HCT116 (cell line): ENCODE results near the gene KIFAP3.
"Not testable (repeated sequence)": the region's sequence is repeated elsewhere in the genome, so short reads cannot be mapped to it uniquely, and the experiment has no call there.

Experiments used
- CTCF ChIP-seq, 3 experiments: fragments of 200-600 bp in 1 of 3; sonication (generic) in 1 of 3; IDR thresholded peaks in 2 of 3; conservative IDR thresholded peaks in 1 of 3; 2 replicates each; pipeline ENCODE4 v1.5.1; 2012 to 2017; ENCODE audit warnings: low read depth in 2 of 3, low read length in 2 of 3, antibody characterized with exemption in 1 of 3, borderline replicate concordance in 1 of 3, control low read depth in 1 of 3, mild to moderate bottlenecking in 1 of 3, mixed read lengths in 1 of 3, mixed run types in 1 of 3, moderate library complexity in 1 of 3; ENCODE audit not compliant: insufficient read depth in 1 of 3
- EGR1 ChIP-seq: IDR thresholded peaks from 2 replicates; pipeline ENCODE4 v1.6.1; 2012; ENCODE audit warnings: low read depth
- EZH2phosphoT487 ChIP-seq: fragments of 200-600 bp; IDR thresholded peaks from 2 replicates; pipeline ENCODE4 v1.6.1; 2018; ENCODE audit warnings: antibody characterized with exemption, borderline replicate concordance
- MAX ChIP-seq: IDR thresholded peaks from 2 replicates; pipeline ENCODE4 v1.6.1; 2012
- POLR2A ChIP-seq: IDR thresholded peaks from 2 replicates; pipeline ENCODE4 v1.7.0; 2011; ENCODE audit warnings: borderline replicate concordance; ENCODE audit not compliant: insufficient read depth, insufficient read length; ENCODE audit errors: extremely low read depth
- POLR2AphosphoS5 ChIP-seq: IDR thresholded peaks from 2 replicates; pipeline ENCODE4 v1.6.1; 2011; ENCODE audit warnings: mild to moderate bottlenecking, low read depth, low read length, moderate library complexity
- RAD21 ChIP-seq: IDR thresholded peaks from 2 replicates; pipeline ENCODE4 v1.6.1; 2012; ENCODE audit warnings: low read depth, mild to moderate bottlenecking
- SIN3A ChIP-seq: IDR thresholded peaks from 2 replicates; pipeline ENCODE4 v1.6.1; 2012; ENCODE audit warnings: low read depth
- TCF7L2 ChIP-seq: IDR thresholded peaks from 2 replicates; pipeline ENCODE4 v1.7.0; 2011; ENCODE audit warnings: borderline replicate concordance, inconsistent platforms; ENCODE audit not compliant: insufficient read depth, insufficient read length; ENCODE audit errors: extremely low read depth
- TF ChIP-seq, protein P1 (sequence below): IDR thresholded peaks from 2 replicates; pipeline ENCODE4 v1.6.1; 2012; ENCODE audit warnings: low read depth
- TF ChIP-seq, protein P2 (sequence below): IDR thresholded peaks from 2 replicates; pipeline ENCODE4 v1.6.1; 2011; ENCODE audit warnings: mild to moderate bottlenecking, low read length, moderate library complexity; ENCODE audit not compliant: insufficient replicate concordance; ENCODE audit errors: extremely low read depth

- not testable (repeated sequence) for TF ChIP-seq EZH2phosphoT487; EGR1; CTCF (IDR thresholded peaks at IDR 0.05 in 2 of 3, conservative IDR thresholded peaks at IDR 0.05 in 1 of 3; ENCODE audit: borderline replicate concordance in 1 of 3, insufficient read depth in 1 of 3, low read depth in 2 of 3, low read length in 2 of 3); MAX; POLR2AphosphoS5; RAD21; SIN3A; TCF7L2; POLR2A
- TF ChIP-seq, protein P1, sequence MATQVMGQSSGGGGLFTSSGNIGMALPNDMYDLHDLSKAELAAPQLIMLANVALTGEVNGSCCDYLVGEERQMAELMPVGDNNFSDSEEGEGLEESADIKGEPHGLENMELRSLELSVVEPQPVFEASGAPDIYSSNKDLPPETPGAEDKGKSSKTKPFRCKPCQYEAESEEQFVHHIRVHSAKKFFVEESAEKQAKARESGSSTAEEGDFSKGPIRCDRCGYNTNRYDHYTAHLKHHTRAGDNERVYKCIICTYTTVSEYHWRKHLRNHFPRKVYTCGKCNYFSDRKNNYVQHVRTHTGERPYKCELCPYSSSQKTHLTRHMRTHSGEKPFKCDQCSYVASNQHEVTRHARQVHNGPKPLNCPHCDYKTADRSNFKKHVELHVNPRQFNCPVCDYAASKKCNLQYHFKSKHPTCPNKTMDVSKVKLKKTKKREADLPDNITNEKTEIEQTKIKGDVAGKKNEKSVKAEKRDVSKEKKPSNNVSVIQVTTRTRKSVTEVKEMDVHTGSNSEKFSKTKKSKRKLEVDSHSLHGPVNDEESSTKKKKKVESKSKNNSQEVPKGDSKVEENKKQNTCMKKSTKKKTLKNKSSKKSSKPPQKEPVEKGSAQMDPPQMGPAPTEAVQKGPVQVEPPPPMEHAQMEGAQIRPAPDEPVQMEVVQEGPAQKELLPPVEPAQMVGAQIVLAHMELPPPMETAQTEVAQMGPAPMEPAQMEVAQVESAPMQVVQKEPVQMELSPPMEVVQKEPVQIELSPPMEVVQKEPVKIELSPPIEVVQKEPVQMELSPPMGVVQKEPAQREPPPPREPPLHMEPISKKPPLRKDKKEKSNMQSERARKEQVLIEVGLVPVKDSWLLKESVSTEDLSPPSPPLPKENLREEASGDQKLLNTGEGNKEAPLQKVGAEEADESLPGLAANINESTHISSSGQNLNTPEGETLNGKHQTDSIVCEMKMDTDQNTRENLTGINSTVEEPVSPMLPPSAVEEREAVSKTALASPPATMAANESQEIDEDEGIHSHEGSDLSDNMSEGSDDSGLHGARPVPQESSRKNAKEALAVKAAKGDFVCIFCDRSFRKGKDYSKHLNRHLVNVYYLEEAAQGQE: not testable (repeated sequence)
- TF ChIP-seq, protein P2, sequence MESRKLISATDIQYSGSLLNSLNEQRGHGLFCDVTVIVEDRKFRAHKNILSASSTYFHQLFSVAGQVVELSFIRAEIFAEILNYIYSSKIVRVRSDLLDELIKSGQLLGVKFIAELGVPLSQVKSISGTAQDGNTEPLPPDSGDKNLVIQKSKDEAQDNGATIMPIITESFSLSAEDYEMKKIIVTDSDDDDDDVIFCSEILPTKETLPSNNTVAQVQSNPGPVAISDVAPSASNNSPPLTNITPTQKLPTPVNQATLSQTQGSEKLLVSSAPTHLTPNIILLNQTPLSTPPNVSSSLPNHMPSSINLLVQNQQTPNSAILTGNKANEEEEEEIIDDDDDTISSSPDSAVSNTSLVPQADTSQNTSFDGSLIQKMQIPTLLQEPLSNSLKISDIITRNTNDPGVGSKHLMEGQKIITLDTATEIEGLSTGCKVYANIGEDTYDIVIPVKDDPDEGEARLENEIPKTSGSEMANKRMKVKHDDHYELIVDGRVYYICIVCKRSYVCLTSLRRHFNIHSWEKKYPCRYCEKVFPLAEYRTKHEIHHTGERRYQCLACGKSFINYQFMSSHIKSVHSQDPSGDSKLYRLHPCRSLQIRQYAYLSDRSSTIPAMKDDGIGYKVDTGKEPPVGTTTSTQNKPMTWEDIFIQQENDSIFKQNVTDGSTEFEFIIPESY: not testable (repeated sequence)
These were observed 71.1 kb downstream of the KIFAP3 start for GRCh38 chr1:170003270-170003835.
